Measurements from ENCODE around the gene SYN1.

GRCh38 chrX:47649781-47650163 lies 30.1 kb upstream of the SYN1 start:
- TF ChIP-seq POLR2A (IDR thresholded peaks at IDR 0.05): no peak
- no peak for TF ChIP-seq CTCF (IDR thresholded peaks at IDR 0.05)

All from sigmoid colon (tissue), 3 donors.